SK-N-SH (cell line): ENCODE measurements around the gene NOB1. TPM values are rescaled to one million over a fixed set of nuclear protein-coding genes. Genes with fewer than 3 reads are reported as not detected.

ENCODE experiments used
- CTCF ChIA-PET: fragments of 300-600, 350-600 bp; formaldehyde crosslinking; extraction: SDS; loops from one replicate; lab custom pipeline; 2021; lab: Yijun Ruan, JAX
- POLR2A ChIA-PET: fragments of 350-600 bp; sonication (Branson Sonifier 250); formaldehyde crosslinking; extraction: SDS; loops from one replicate; lab custom pipeline; 2020; ENCODE audit warnings: antibody characterized with exemption, inconsistent platforms; lab: Yijun Ruan, JAX
- DNase-seq: peaks from one replicate; pipeline ENCODE4 v3.0.0; 2012
- H2AFZ ChIP-seq: fragments of 200-600 bp; sonication (generic); 2 replicates; pipeline ENCODE4 v1.8.1; 2016; ENCODE audit warnings: antibody characterized with exemption, mild to moderate bottlenecking, low read depth
- H3F3A ChIP-seq: fragments of 200-600 bp; sonication (generic); replicated peaks from 2 replicates; pipeline ENCODE3; 2016; ENCODE audit warnings: antibody characterized with exemption, mild to moderate bottlenecking; ENCODE audit not compliant: insufficient read depth
- H3K27ac ChIP-seq, 2 experiments: fragments of 200-500 bp in 1 of 2; fragments of 200-600 bp in 1 of 2; sonication (Bioruptor generic) in 1 of 2; sonication (generic), shearing (Covaris generic) in 1 of 2; 2 replicates each; pipeline versions ENCODE4 v1.5.1 to v1.6.1; 2014 to 2016; ENCODE audit warnings: low read depth in 2 of 2, inconsistent platforms in 1 of 2, low read length in 1 of 2, mild to moderate bottlenecking in 1 of 2, mixed read lengths in 1 of 2
- H3K27me3 ChIP-seq: fragments of 200-600 bp; sonication (generic), shearing (Covaris generic); 2 replicates; pipeline ENCODE4 v1.6.1; 2016; ENCODE audit warnings: mixed run types; ENCODE audit not compliant: insufficient read depth
- H3K36me3 ChIP-seq, 2 experiments: fragments of 200-500 bp in 1 of 2; fragments of 200-600 bp in 1 of 2; sonication (Bioruptor generic) in 1 of 2; sonication (generic) in 1 of 2; replicated peaks in 1 of 2; 2 replicates each; pipeline versions ENCODE3 to v1.5.1; 2014 to 2016; ENCODE audit warnings: low read length in 1 of 2, mild to moderate bottlenecking in 1 of 2; ENCODE audit not compliant: insufficient read depth in 2 of 2, control insufficient read depth in 1 of 2
- H3K4me1 ChIP-seq, 2 experiments: fragments of 200-500 bp in 1 of 2; fragments of 200-600 bp in 1 of 2; sonication (Bioruptor generic) in 1 of 2; sonication (generic), shearing (Covaris generic) in 1 of 2; 2 replicates each; pipeline versions ENCODE4 v1.5.1 to v1.6.1; 2014 to 2016; ENCODE audit warnings: low read depth in 1 of 2, low read length in 1 of 2, mixed run types in 1 of 2; ENCODE audit not compliant: insufficient read depth in 2 of 2, control insufficient read depth in 1 of 2
- H3K4me2 ChIP-seq: fragments of 200-600 bp; sonication (generic), shearing (Covaris generic); 2 replicates; pipeline ENCODE4 v1.6.1; 2017; ENCODE audit warnings: mixed run types
- H3K4me3 ChIP-seq, 2 experiments: fragments of 200-500 bp in 1 of 2; fragments of 200-600 bp in 1 of 2; sonication (Bioruptor generic) in 1 of 2; sonication (generic), shearing (Covaris generic) in 1 of 2; 2 replicates each; pipeline versions ENCODE4 v1.5.1 to v1.8.1; 2014 to 2016; ENCODE audit warnings: low read depth in 2 of 2, inconsistent platforms in 1 of 2, low read length in 1 of 2, mild to moderate bottlenecking in 1 of 2, mixed read lengths in 1 of 2, moderate library complexity in 1 of 2
- H3K79me2 ChIP-seq: fragments of 200-600 bp; sonication (generic); 2 replicates; pipeline ENCODE4 v1.8.1; 2017; ENCODE audit warnings: mild to moderate bottlenecking; ENCODE audit not compliant: insufficient read depth
- H3K9ac ChIP-seq: fragments of 200-600 bp; sonication (generic); 2 replicates; pipeline ENCODE4 v1.6.1; 2017; ENCODE audit warnings: mixed run types
- H3K9me2 ChIP-seq: fragments of 200-600 bp; sonication (generic); 2 replicates; pipeline ENCODE4 v1.6.1; 2017; ENCODE audit warnings: mixed run types
- H3K9me3 ChIP-seq: fragments of 200-600 bp; sonication (generic); 2 replicates; pipeline ENCODE4 v1.6.1; 2017; ENCODE audit warnings: mixed run types, mild to moderate bottlenecking, moderate library complexity
- H4K20me1 ChIP-seq: fragments of 200-600 bp; sonication (generic); 2 replicates; pipeline ENCODE4 v1.6.1; 2017; ENCODE audit warnings: mild to moderate bottlenecking, mixed run types; ENCODE audit not compliant: insufficient read depth
- CHD2 ChIP-seq: fragments of 150-350 bp; IDR thresholded peaks from 2 replicates; pipeline ENCODE4 v1.6.1; 2018; ENCODE audit warnings: low read length; ENCODE audit not compliant: partially characterized antibody
- CTCF ChIP-seq: fragments of 200-600 bp; sonication (generic); IDR thresholded peaks from 2 replicates; pipeline ENCODE4 v1.6.1; 2017; ENCODE audit warnings: antibody characterized with exemption, mild to moderate bottlenecking, moderate library complexity
- ELF1 ChIP-seq: IDR thresholded peaks from 2 replicates; pipeline ENCODE4 v1.4.0; 2012
- EP300 ChIP-seq, 2 experiments: IDR thresholded peaks; 2 replicates each; pipeline versions ENCODE4 v1.4.0 to v1.6.1; 2012; ENCODE audit warnings: borderline replicate concordance in 1 of 2, low read depth in 1 of 2, low read length in 1 of 2
- FOXJ3 ChIP-seq: sonication (generic); formaldehyde crosslinking; IDR thresholded peaks from 2 replicates; pipeline ENCODE4 v1.5.1; 2020; ENCODE audit warnings: mild to moderate bottlenecking, missing genetic modification reagents
- GABPA ChIP-seq: IDR thresholded peaks from 2 replicates; pipeline ENCODE4 v1.4.0; 2012; ENCODE audit warnings: low read depth, mild to moderate bottlenecking
- IRF3 ChIP-seq: fragments of 150-350 bp; IDR thresholded peaks from 2 replicates; pipeline ENCODE4 v1.6.1; 2016; ENCODE audit warnings: mild to moderate bottlenecking, low read depth, low read length
- JUND ChIP-seq: IDR thresholded peaks from 2 replicates; pipeline ENCODE4 v1.4.0; 2012
- MAX ChIP-seq: IDR thresholded peaks from 2 replicates; pipeline ENCODE4 v1.4.0; 2012; ENCODE audit warnings: low read depth
- MEF2A ChIP-seq: IDR thresholded peaks from 2 replicates; pipeline ENCODE4 v1.4.0; 2012; ENCODE audit warnings: low read depth, borderline replicate concordance
- NRF1 ChIP-seq: IDR thresholded peaks from 2 replicates; pipeline ENCODE4 v1.6.1; 2012; ENCODE audit warnings: low read depth, mild to moderate bottlenecking, low read length
- PBX3 ChIP-seq: IDR thresholded peaks from 2 replicates; pipeline ENCODE4; 2012
- POLR2AphosphoS5 ChIP-seq: IDR thresholded peaks from 2 replicates; pipeline ENCODE4 v1.6.1; 2012; ENCODE audit warnings: low read depth, low read length
- RAD21 ChIP-seq: IDR thresholded peaks from 2 replicates; pipeline ENCODE4 v1.6.1; 2012; ENCODE audit warnings: mild to moderate bottlenecking, low read length
- REST ChIP-seq: IDR thresholded peaks from 2 replicates; pipeline ENCODE4 v1.6.1; 2012; ENCODE audit warnings: mild to moderate bottlenecking, low read depth, low read length, moderate library complexity
- SIN3A ChIP-seq: IDR thresholded peaks from 2 replicates; pipeline ENCODE4 v1.6.1; 2012; ENCODE audit warnings: low read depth, mild to moderate bottlenecking, low read length, moderate library complexity, borderline replicate concordance
- TAF1 ChIP-seq: IDR thresholded peaks from 2 replicates; pipeline ENCODE4 v1.6.1; 2012; ENCODE audit warnings: low read depth, mild to moderate bottlenecking, low read length, moderate library complexity, borderline replicate concordance
- TCF12 ChIP-seq: IDR thresholded peaks from 2 replicates; pipeline ENCODE4 v1.4.0; 2012
- TEAD4 ChIP-seq: IDR thresholded peaks from 2 replicates; pipeline ENCODE4 v1.4.0; 2012; ENCODE audit warnings: mild to moderate bottlenecking, borderline replicate concordance; ENCODE audit not compliant: insufficient read depth
- YY1 ChIP-seq: IDR thresholded peaks from 2 replicates; pipeline ENCODE4 v1.4.0; 2012; ENCODE audit warnings: low read depth, mild to moderate bottlenecking
- WGBS: methylation state at CpG from one replicate; pipeline ENCODE4 v1.1.6; 2017; ENCODE audit warnings: low lambda C conversion rate; 5-methylcytosine and 5-hydroxymethylcytosine counted together
- polyA plus RNA-seq, 3 experiments: library from polyadenylated mRNA; depleted of rRNA; stranded (reverse); fragments of >200 nt; gene quantifications; 2 replicates each; pipeline ENCODE4 v1.2.3, GENCODE V29; 2012

NOB1 gene
- polyA plus RNA-seq, 1 of the 3 experiments (the other 2 are of a cell fraction), result 86.3 TPM

- Histone ChIP-seq H3K9ac (no peak overlapping the region), H2AFZ (no peak overlapping the region), H3K4me3 (no peak overlapping the region), H3K9me3 (no peaks in the 10 kb centered on the region), H3K27me3 (no peaks in the 10 kb centered on the region), H3F3A (peaks cover 24% of the 10 kb centered on the region), H3K36me3 (peaks cover 83 to 85% of the 10 kb centered on the region in 2 experiments), H3K4me2 (no peak overlapping the region), H3K4me1 (peaks cover 0 to 5% of the 10 kb centered on the region in 2 experiments; a peak in 2 of 4 replicates), H3K27ac (no peak overlapping the region), H3K9me2 (no peaks in the 10 kb centered on the region), H3K79me2 (peaks cover 31% of the 10 kb centered on the region), H4K20me1 (no peaks in the 10 kb centered on the region)
- no peak for DNase-seq
- WGBS, result 100% methylated on average over 1 of the region's 1 CpG
- ChIA-PET POLR2A (interaction anchor here (0.7 kb wide), 1 partner anchor 150 kb away, joined by 3 read pairs; no protein-coding TSS in a partner anchor), CTCF (interaction anchor here (0.6 to 2.1 kb wide), 4 partner anchors 9 to 304 kb away, joined by 3 to 8 read pairs (median 3); partner anchors contain the start of gene NOB1)
- TF ChIP-seq JUND (no peak), NRF1 (no peak), TAF1 (no peak), GABPA (no peak), YY1 (no peak), CHD2 (no peak), POLR2AphosphoS5 (no peak), MAX (no peak), TCF12 (no peak), IRF3 (no peak), SIN3A (no peak), PBX3 (no peak), ELF1 (no peak), TEAD4 (no peak), MEF2A (no peak)
These were observed 54.8 kb downstream of the NOB1 start for GRCh38 chr16:69699915-69700314.

- Histone ChIP-seq H3K4me3 (no peak overlapping the region), H2AFZ (no peak overlapping the region), H3K27me3 (no peaks in the 10 kb centered on the region), H3F3A (peaks cover 22% of the 10 kb centered on the region), H3K4me2 (no peak overlapping the region), H3K9ac (no peak overlapping the region), H3K9me2 (no peaks in the 10 kb centered on the region), H3K9me3 (no peaks in the 10 kb centered on the region), H4K20me1 (no peaks in the 10 kb centered on the region), H3K36me3 (peaks cover 86% of the 10 kb centered on the region in 2 experiments), H3K4me1 (peaks cover 0 to 5% of the 10 kb centered on the region in 2 experiments; a peak in 2 of 4 replicates), H3K79me2 (peaks cover 29% of the 10 kb centered on the region), H3K27ac (no peak overlapping the region)
- ChIA-PET POLR2A (no interaction called here), CTCF (interaction anchor here (0.6 to 1.2 kb wide), 3 partner anchors 11 to 302 kb away, joined by 3 to 4 read pairs (median 4); partner anchors contain the start of gene NOB1)
- no peak for DNase-seq
- 97% methylated on average over 3 of the region's 3 CpGs for WGBS
- TF ChIP-seq EP300 (IDR thresholded peaks at IDR 0.05; ENCODE audit: borderline replicate concordance in 1 of 2, low read depth in 1 of 2, low read length in 1 of 2), result no peak
- TF ChIP-seq PBX3, result no peak
- no peak for TF ChIP-seq GABPA
- TF ChIP-seq FOXJ3 (CRISPR knock-in tag), result no peak
- TF ChIP-seq CTCF, result no peak
- TF ChIP-seq RAD21, result no peak
- TF ChIP-seq REST, result no peak
- no peak for TF ChIP-seq CHD2
- TF ChIP-seq YY1, result no peak
These were observed 56.3 kb downstream of the NOB1 start for GRCh38 chr16:69698404-69698803.
